ENCODE results near the gene ABHD5.

Gene ABHD5

GRCh38 chr3:43759297-43759782 lies 68.6 kb downstream of the ABHD5 start:
- DNase-seq: no peak

- no peak for DNase-seq
These were observed 69.2 kb downstream of the ABHD5 start for GRCh38 chr3:43759938-43760337.

- no peak for DNase-seq
These were observed 70.2 kb downstream of the ABHD5 start for GRCh38 chr3:43760938-43761337.

- no peak for DNase-seq
These were observed 71.7 kb downstream of the ABHD5 start for GRCh38 chr3:43762451-43762850.

- no peak for DNase-seq
These were observed 73.3 kb downstream of the ABHD5 start for GRCh38 chr3:43764056-43764455.

- DNase-seq: no peak
These were observed 73.7 kb downstream of the ABHD5 start for GRCh38 chr3:43764471-43764870.

- DNase-seq: no peak
These were observed 74.8 kb downstream of the ABHD5 start for GRCh38 chr3:43765521-43765971.

GRCh38 chr3:43766672-43767465 lies 76.1 kb downstream of the ABHD5 start:
- DNase-seq: no peak

GRCh38 chr3:43768381-43768973 lies 77.7 kb downstream of the ABHD5 start:
- DNase-seq: peak in 1 of 2 experiments; percentile 4

- peak; percentile 69 to 93 for DNase-seq
These were observed 78.6 kb downstream of the ABHD5 start for GRCh38 chr3:43769097-43769884.

- no peak for DNase-seq
These were observed 79.2 kb downstream of the ABHD5 start for GRCh38 chr3:43769885-43770425.

GRCh38 chr3:43770426-43771103 lies 79.8 kb downstream of the ABHD5 start:
- DNase-seq: no peak

GRCh38 chr3:43771610-43772009 lies 80.9 kb downstream of the ABHD5 start:
- DNase-seq: no peak

GRCh38 chr3:43773273-43774094 lies 82.7 kb downstream of the ABHD5 start:
- no peak for DNase-seq

GRCh38 chr3:43774799-43775198 lies 84.1 kb downstream of the ABHD5 start:
- DNase-seq: no peak

GRCh38 chr3:43776101-43776500 lies 85.4 kb downstream of the ABHD5 start:
- no peak for DNase-seq

GRCh38 chr3:43779850-43780249 lies 89.1 kb downstream of the ABHD5 start:
- no peak for DNase-seq

- no peak for DNase-seq
These were observed 91.8 kb downstream of the ABHD5 start for GRCh38 chr3:43782541-43782940.

Data from NCI-H446 (cell line).